ENCODE data around the gene SLC25A30.

GRCh38 chr13:45403081-45403480, 15.1 kb downstream of the SLC25A30 start:
- TF ChIP-seq EZH2 (IDR thresholded peaks at IDR 0.05; ENCODE audit: insufficient read depth, poor library complexity, severe bottlenecking) (no peak), EZH2phosphoT487 (IDR thresholded peaks at IDR 0.05; ENCODE audit: insufficient read depth, low read depth) (no peak)

All from GM23248 (cell line).